Adipocyte (in vitro differentiated cells): ENCODE measurements around the gene CRTC2.
"Not testable (repeated sequence)": the region's sequence is repeated elsewhere in the genome, so short reads cannot be mapped to it uniquely, and the experiment has no call there.

Source experiments
- DNase-seq: peaks from one replicate; pipeline ENCODE4 v3.0.0-alpha.2; 2015; ENCODE audit warnings: low read depth
- H3K27me3 ChIP-seq: replicated peaks from 2 replicates; pipeline ENCODE4 v1.7.0; 2013; ENCODE audit warnings: mild to moderate bottlenecking, low read length, moderate library complexity; ENCODE audit not compliant: control insufficient read depth, insufficient read depth
- H3K36me3 ChIP-seq: 2 replicates; pipeline ENCODE4 v1.7.0; 2013; ENCODE audit warnings: low read length, mild to moderate bottlenecking, moderate library complexity; ENCODE audit not compliant: control insufficient read depth, insufficient read depth, severe bottlenecking
- H3K4me1 ChIP-seq: 2 replicates; pipeline ENCODE4 v1.7.0; 2013; ENCODE audit warnings: mild to moderate bottlenecking, low read length, moderate library complexity; ENCODE audit not compliant: control insufficient read depth, insufficient read depth
- H3K4me3 ChIP-seq: 2 replicates; pipeline ENCODE4 v1.7.0; 2013; ENCODE audit warnings: mild to moderate bottlenecking, low read length, moderate library complexity
- H3K9ac ChIP-seq: 2 replicates; pipeline ENCODE4 v1.7.0; 2013; ENCODE audit warnings: mild to moderate bottlenecking, low read length, moderate library complexity
- H3K9me3 ChIP-seq: 2 replicates; pipeline ENCODE4 v1.7.0; 2013; ENCODE audit warnings: mild to moderate bottlenecking, low read length, moderate library complexity; ENCODE audit not compliant: control insufficient read depth

Gene CRTC2

DNA sequence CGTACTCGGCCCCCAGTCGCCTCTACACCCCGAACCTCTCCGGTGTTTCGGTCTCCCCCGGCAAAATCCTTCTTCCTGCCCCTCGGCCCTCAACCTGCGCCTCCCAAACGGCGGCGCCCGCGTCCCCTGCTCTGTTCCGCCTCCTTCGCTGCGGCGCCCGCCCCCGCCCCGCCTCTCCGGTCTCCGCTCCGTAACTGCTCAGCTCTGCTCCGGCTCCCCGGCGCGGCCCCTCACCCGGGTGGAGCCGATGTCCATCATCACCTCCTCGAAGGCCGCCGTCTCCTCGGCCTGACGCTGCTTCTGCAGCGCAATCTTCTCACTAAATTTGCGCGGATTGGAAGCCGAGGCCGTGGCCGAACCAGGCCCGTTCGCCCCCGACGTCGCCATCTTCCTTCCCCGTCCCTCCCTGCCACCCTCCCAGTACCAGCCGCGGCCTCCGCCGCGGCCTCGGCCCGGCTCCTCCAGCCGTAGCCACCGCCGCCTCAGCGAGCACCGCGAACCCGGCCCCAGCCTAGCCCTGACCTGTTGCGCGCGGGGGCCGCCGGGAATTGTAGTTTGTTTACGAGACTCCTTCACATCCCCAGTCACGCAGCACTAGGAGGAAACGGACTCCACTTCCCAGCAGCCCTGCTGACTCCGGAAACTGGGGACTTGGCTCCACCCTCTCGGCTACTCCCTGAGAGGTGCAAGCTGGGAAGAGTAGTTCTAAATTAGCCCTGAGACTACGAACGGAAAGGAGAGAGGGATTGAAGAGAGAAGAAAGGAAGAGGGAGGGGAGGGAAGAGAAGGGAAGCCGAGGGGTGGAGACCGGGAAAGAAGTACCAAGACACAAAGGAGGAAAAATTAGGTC, at the start of gene CRTC2:
TSS of gene CRTC2 (minus strand) at position 502 of the 850 bp plus-strand sequence. CDS start at position 387, 115 bp downstream.
- peak; percentile 99 for DNase-seq
- no peaks in the 10 kb centered on the region for H3K9me3 ChIP-seq
- peak within 1 kb of the TSS; percentile 97 for H3K9ac ChIP-seq
- no peaks in the 10 kb centered on the region for H3K27me3 ChIP-seq
- peaks cover 44% of the 10 kb centered on the region for H3K4me1 ChIP-seq
- peaks cover 13% of the 10 kb centered on the region for H3K36me3 ChIP-seq
- H3K4me3 ChIP-seq = peak within 1 kb of the TSS; percentile 94

DNA sequence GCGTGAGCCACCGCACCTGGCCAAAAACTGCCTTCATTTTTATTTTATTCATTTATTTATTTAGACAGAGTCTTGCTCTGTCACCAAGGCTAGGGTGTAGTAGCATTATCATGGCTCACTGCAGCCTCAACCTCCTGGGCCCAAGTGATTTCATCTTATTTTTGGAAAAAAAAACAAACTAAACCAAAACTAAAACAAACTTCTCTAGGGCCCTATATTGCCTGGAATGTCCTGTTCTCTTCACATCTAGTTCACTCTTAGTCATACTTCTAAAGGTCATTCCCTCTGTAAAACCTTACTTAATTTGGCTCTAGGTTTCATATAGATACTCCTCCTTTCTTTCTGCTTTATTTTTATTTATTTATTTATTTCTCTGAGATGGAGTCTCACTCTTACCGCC, 47.7 kb upstream of the CRTC2 start:
- peaks cover 6% of the 10 kb centered on the region for H3K4me1 ChIP-seq
- H3K9me3 ChIP-seq = no peaks in the 10 kb centered on the region
- no peaks in the 10 kb centered on the region for H3K36me3 ChIP-seq
- no peaks in the 10 kb centered on the region for H3K27me3 ChIP-seq
- no peak overlapping the region for H3K4me3 ChIP-seq
- H3K9ac ChIP-seq = no peak overlapping the region
- peak; percentile 77 for DNase-seq

DNA sequence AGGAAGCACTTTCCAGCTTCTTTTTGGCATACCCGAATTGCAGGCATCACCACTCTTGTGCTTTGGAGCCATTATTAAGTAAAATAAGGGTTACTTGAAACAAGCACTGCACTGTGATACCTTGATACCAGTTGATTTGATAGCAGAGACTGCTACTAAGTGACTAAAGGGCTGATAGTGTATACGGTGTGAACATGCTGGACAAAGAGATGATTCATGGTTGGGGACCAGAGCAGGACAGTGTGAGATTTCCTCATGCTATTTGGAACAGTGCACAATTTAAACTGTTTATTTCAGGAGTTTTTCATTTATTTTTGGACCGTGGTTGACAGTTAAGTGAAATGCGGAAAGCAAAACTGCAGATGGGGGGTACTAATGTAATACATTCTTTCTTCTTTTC, 42.0 kb upstream of the CRTC2 start:
- H3K9me3 ChIP-seq = no peaks in the 10 kb centered on the region
- H3K9ac ChIP-seq = no peak overlapping the region
- H3K4me3 ChIP-seq = no peak overlapping the region
- H3K36me3 ChIP-seq = peaks cover 2% of the 10 kb centered on the region
- H3K27me3 ChIP-seq = no peaks in the 10 kb centered on the region
- H3K4me1 ChIP-seq = no peaks in the 10 kb centered on the region
- no peak for DNase-seq

GRCh38 chr1:153996882-153997281, 38.5 kb upstream of the CRTC2 start:
- DNase-seq, H3K4me3 ChIP-seq: not testable (repeated sequence)

DNA sequence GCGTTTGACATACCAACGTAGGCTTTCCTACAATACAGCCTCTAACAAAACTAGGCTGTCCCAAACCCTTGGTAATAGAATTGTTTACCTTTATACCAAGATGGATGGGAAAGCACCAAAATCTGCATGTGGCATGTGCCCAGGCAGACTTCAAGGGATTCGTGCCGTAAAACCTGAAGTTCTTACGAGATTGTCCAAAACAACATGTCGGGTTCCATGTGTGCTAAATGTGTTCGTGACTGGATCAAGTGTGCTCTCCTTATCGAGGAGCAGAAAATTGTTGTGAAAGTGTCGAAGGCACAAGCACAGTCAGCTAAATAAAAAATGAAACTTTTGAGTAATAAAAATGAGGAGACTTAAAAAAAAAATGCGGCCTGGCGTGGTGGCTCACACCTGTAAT, 37.2 kb upstream of the CRTC2 start:
- Histone ChIP-seq H3K9me3 (no peaks in the 10 kb centered on the region), H3K9ac (no peak overlapping the region), H3K4me3 (no peak overlapping the region), H3K27me3 (no peaks in the 10 kb centered on the region), H3K36me3 (peaks cover 35% of the 10 kb centered on the region), H3K4me1 (peaks cover 22% of the 10 kb centered on the region)
- DNase-seq = no peak

More at GRCh38 chr1:153996882-153997281, 38.5 kb upstream of the CRTC2 start:
- Histone ChIP-seq H3K36me3 (peaks cover 29% of the 10 kb centered on the region), H3K4me1 (peaks cover 14% of the 10 kb centered on the region)
- H3K9ac ChIP-seq, H3K9me3 ChIP-seq, H3K27me3 ChIP-seq: not testable (repeated sequence)

- Histone ChIP-seq H3K9me3 (no peaks in the 10 kb centered on the region), H3K4me1 (peaks cover 22% of the 10 kb centered on the region), H3K36me3 (peaks cover 35% of the 10 kb centered on the region), H3K27me3 (no peaks in the 10 kb centered on the region), H3K4me3 (no peak overlapping the region), H3K9ac (no peak overlapping the region)
- no peak for DNase-seq
Measured at GRCh38 chr1:153995202-153995601, 36.8 kb upstream of the CRTC2 start.

- peak overlapping the region; percentile 97 for H3K4me3 ChIP-seq
- H3K36me3 ChIP-seq = peaks cover 35% of the 10 kb centered on the region
- no peaks in the 10 kb centered on the region for H3K27me3 ChIP-seq
- H3K9me3 ChIP-seq = no peaks in the 10 kb centered on the region
- H3K9ac ChIP-seq = peak overlapping the region; percentile 99
- DNase-seq = no peak
- H3K4me1 ChIP-seq = peaks cover 22% of the 10 kb centered on the region
Measured at GRCh38 chr1:153991806-153992205, 33.4 kb upstream of the CRTC2 start.

GRCh38 chr1:153991151-153991630, 32.8 kb upstream of the CRTC2 start:
- Histone ChIP-seq H3K36me3 (peaks cover 35% of the 10 kb centered on the region), H3K4me1 (peaks cover 22% of the 10 kb centered on the region), H3K27me3 (no peaks in the 10 kb centered on the region), H3K9me3 (no peaks in the 10 kb centered on the region), H3K4me3 (peak overlapping the region; percentile 97), H3K9ac (peak overlapping the region; percentile 99)
- no peak for DNase-seq

DNA sequence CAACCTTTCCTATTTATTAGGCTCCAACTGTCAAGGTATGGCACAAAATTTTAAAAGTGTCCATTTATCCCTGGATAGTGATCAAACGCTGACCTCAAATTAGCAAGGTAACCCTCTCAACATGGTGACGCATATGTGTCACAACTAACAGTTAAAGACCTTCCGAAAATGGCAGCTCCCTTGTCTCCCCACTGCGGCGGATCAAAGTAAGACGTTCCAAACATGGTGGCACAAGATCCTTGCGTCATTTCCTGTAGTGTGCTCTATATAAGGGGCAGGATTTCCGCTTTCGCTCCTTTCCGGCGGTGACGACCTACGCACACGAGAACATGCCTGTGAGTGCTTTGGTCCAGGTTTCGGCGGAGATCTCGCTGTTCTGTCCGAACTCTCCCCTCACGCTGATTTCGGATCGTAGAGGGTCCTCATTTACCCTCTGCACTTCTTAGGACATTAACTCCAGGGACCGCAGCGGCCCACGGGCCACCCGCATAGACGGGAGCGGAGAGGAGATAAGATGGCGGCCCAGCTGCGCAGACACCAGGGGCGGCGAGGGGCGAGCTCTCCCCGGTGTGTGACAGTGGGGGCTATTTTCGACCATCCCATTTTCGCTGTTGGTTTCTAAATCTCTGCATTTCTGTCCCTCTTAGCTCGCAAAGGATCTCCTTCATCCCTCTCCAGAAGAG, 32.2 kb upstream of the CRTC2 start, which contains the start of gene RPS27:
TSS of gene RPS27 (plus strand) at position 295 of the 683 bp plus-strand sequence. CDS start at position 330, 35 bp downstream.
- peak; percentile 99 for DNase-seq
- H3K36me3 ChIP-seq = peaks cover 34% of the 10 kb centered on the region
- peaks cover 22% of the 10 kb centered on the region for H3K4me1 ChIP-seq
- H3K4me3 ChIP-seq = peak within 1 kb of the TSS; percentile 97
- no peaks in the 10 kb centered on the region for H3K9me3 ChIP-seq
- H3K27me3 ChIP-seq = no peaks in the 10 kb centered on the region
- H3K9ac ChIP-seq = peak within 1 kb of the TSS; percentile 99

DNA sequence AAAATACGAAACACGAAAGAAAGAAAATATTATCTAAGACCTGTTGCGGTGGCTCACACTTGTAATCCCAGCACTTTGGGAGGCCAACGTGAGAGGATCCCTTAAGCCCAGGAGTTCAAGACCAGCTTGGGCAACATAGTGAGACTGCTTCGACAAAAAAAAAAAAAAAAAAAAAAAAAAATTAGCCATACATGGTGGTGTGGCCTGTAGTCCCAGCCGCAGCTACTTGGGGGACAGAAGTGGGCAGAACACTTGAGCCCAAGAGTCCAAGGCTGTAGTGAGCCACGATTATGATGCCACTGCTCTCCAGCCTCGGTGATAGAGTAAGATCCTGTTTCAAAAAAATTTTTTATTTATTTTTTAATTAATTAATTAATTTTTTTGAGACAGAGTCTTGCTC, 29.2 kb upstream of the CRTC2 start:
- Histone ChIP-seq H3K4me1 (peaks cover 22% of the 10 kb centered on the region), H3K9me3 (no peaks in the 10 kb centered on the region), H3K27me3 (no peaks in the 10 kb centered on the region)

More for the DNA sequence above, 29.2 kb upstream of the CRTC2 start:
- no peak for DNase-seq
- Histone ChIP-seq H3K9ac (no peak overlapping the region), H3K4me3 (no peak overlapping the region), H3K36me3 (peaks cover 25% of the 10 kb centered on the region)
